K562 (cell line): ENCODE data around the gene FARSB. TPM values are rescaled to one million over a fixed set of nuclear protein-coding genes. Genes with fewer than 3 reads are reported as not detected.
A peak's percentile ranks its signal among the peaks of the same experiment; 100 is the strongest.

Experiments used
- ATAC-seq: fragments of 200-7000 bp; cut with Tn5 transposase; 3 replicates; pipeline ENCODE4 v1.9.1; 2020; ENCODE audit warnings: moderate library complexity
- BruUV-seq: library from RNA; stranded (reverse); fragments of 400-500 nt; replicated peaks from 2 replicates; lab custom pipeline; 2021; lab: Mats Ljungman, UMichigan
- CTCF ChIA-PET: fragments of 300-600 bp; formaldehyde crosslinking; extraction: SDS; loops from one replicate; lab custom pipeline; 2021; ENCODE audit warnings: low intra/inter-chr PET ratio; lab: Yijun Ruan, JAX
- POLR2A ChIA-PET: fragments of 300-600, 350-650 bp; sonication (Branson Sonifier 250); formaldehyde crosslinking; extraction: SDS; loops from one replicate; lab custom pipeline; 2021; ENCODE audit warnings: antibody characterized with exemption, inconsistent platforms; lab: Yijun Ruan, JAX
- DNase-seq, 4 experiments: peaks; one replicate each; pipeline versions ENCODE4 v3.0.0 to v3.0.0-alpha.2; 2011 to 2018; ENCODE audit warnings: low spot score in 3 of 4, mixed read lengths in 3 of 4; ENCODE audit errors: extremely low read depth in 1 of 4
- FAIRE-seq: peaks from 2 replicates; lab custom pipeline; 2011; peaks lifted over from hg19 to GRCh38; lab: Jason Lieb, UNC
- H2AFZ ChIP-seq: 2 replicates; pipeline ENCODE4 v1.6.0; 2011; ENCODE audit warnings: low read depth, low read length, control low read depth, inconsistent platforms
- H3K27ac ChIP-seq: fragments of 200-600 bp; 3 replicates; pipeline ENCODE4 v1.8.0; 2011; ENCODE audit warnings: low read depth, mild to moderate bottlenecking, control low read depth, inconsistent platforms, low read length, moderate library complexity, mixed read lengths; ENCODE audit errors: extremely low read depth
- H3K27me3 ChIP-seq, 2 experiments: fragments of 300-600 bp in 1 of 2; 2 replicates in 1 of 2; 3 replicates in 1 of 2; pipeline versions ENCODE4 v1.6.0 to v1.8.0; 2011; ENCODE audit warnings: inconsistent platforms in 2 of 2, low read length in 2 of 2, mild to moderate bottlenecking in 1 of 2, mixed read lengths in 1 of 2, moderate library complexity in 1 of 2; ENCODE audit not compliant: control insufficient read depth in 2 of 2, insufficient read depth in 2 of 2
- H3K36me3 ChIP-seq: fragments of 300-600 bp; 3 replicates; pipeline ENCODE4 v1.8.0; 2011; ENCODE audit warnings: mild to moderate bottlenecking, low read length, inconsistent platforms; ENCODE audit not compliant: control insufficient read depth, insufficient read depth
- H3K4me1 ChIP-seq, 2 experiments: fragments of 200-600 bp in 1 of 2; replicated peaks in 1 of 2; 2 replicates in 1 of 2; 3 replicates in 1 of 2; pipeline versions ENCODE4 v1.5.1 to v1.8.0; 2011; ENCODE audit warnings: inconsistent platforms in 2 of 2, low read length in 2 of 2, mild to moderate bottlenecking in 1 of 2, mixed read lengths in 1 of 2, moderate library complexity in 1 of 2; ENCODE audit not compliant: control insufficient read depth in 2 of 2, insufficient read depth in 2 of 2
- H3K4me2 ChIP-seq: 2 replicates; pipeline ENCODE4 v1.6.1; 2011; ENCODE audit warnings: low read length, control low read depth, inconsistent platforms, mixed read lengths; ENCODE audit not compliant: insufficient read depth
- H3K4me3 ChIP-seq: fragments of 200-600 bp; sonication (generic), shearing (Covaris generic); 2 replicates; pipeline ENCODE4 v1.5.1; 2016; ENCODE audit warnings: control low read depth, inconsistent platforms
- H3K79me2 ChIP-seq: fragments of 200-600 bp; 3 replicates; pipeline ENCODE4 v1.8.0; 2011; ENCODE audit warnings: low read length, inconsistent platforms; ENCODE audit not compliant: control insufficient read depth, insufficient read depth
- H3K9ac ChIP-seq, 2 experiments: 2 replicates each; pipeline versions ENCODE4 v1.6.0 to v1.6.1; 2011; ENCODE audit warnings: low read depth in 2 of 2, low read length in 2 of 2, control low read depth in 1 of 2, inconsistent platforms in 1 of 2, mild to moderate bottlenecking in 1 of 2, mixed read lengths in 1 of 2; ENCODE audit not compliant: insufficient read depth in 1 of 2
- H3K9me1 ChIP-seq: one replicate; pipeline ENCODE4 v1.6.0; 2011; ENCODE audit warnings: inconsistent platforms, mild to moderate bottlenecking, low read length, moderate library complexity; ENCODE audit not compliant: control insufficient read depth, insufficient read depth
- H3K9me3 ChIP-seq: replicated peaks from 2 replicates; pipeline ENCODE4 v1.5.1; 2011; ENCODE audit warnings: low read depth, low read length, inconsistent platforms; ENCODE audit not compliant: control insufficient read depth, insufficient read depth
- H4K20me1 ChIP-seq: replicated peaks from 2 replicates; pipeline ENCODE4 v1.6.1; 2011; ENCODE audit warnings: low read length, inconsistent platforms, mixed read lengths; ENCODE audit not compliant: control insufficient read depth, insufficient read depth
- CBX5 ChIP-seq: IDR thresholded peaks from 2 replicates; pipeline ENCODE4 v1.6.1; 2014; ENCODE audit warnings: low read depth, borderline replicate concordance
- MECOM ChIP-seq: fragments of 250-450 bp; sonication (Bioruptor Pico); IDR thresholded peaks from 2 replicates; pipeline ENCODE4 v1.8.0; 2022; ENCODE audit warnings: inconsistent platforms
- NRF1 ChIP-seq, 2 experiments: fragments of 450-650 bp; IDR thresholded peaks in 1 of 2; conservative IDR thresholded peaks in 1 of 2; 2 replicates each; pipeline ENCODE4 v1.6.1; 2014; ENCODE audit warnings: mild to moderate bottlenecking in 2 of 2
- PML ChIP-seq: IDR thresholded peaks from 2 replicates; pipeline ENCODE4 v1.6.1; 2012; ENCODE audit warnings: low read length, inconsistent platforms
- POLR2A ChIP-seq: fragments of 450-650 bp; conservative IDR thresholded peaks from 2 replicates; pipeline ENCODE4 v1.6.1; 2016
- RBM34 ChIP-seq: fragments of 200-400 bp; formaldehyde crosslinking; IDR thresholded peaks from 2 replicates; pipeline ENCODE4 v1.6.1; 2018; ENCODE audit warnings: low read length, borderline replicate concordance; ENCODE audit not compliant: insufficient read depth
- SP2 ChIP-seq: IDR thresholded peaks from 2 replicates; pipeline ENCODE4 v1.6.1; 2011; ENCODE audit warnings: mild to moderate bottlenecking, low read depth, low read length, moderate library complexity; ENCODE audit not compliant: poor library complexity, severe bottlenecking; ENCODE audit errors: extremely low read depth
- TAF15 ChIP-seq: fragments of 200-400 bp; formaldehyde crosslinking; IDR thresholded peaks from 2 replicates; pipeline ENCODE4 v1.6.1; 2017; ENCODE audit warnings: mild to moderate bottlenecking, low read depth, low read length, moderate library complexity
- ZNF165 ChIP-seq: fragments of 250-450 bp; sonication (Bioruptor Pico); IDR thresholded peaks from 2 replicates; pipeline ENCODE4 v1.4.0; 2020; ENCODE audit warnings: borderline replicate concordance
- WGBS: fragments of 100-300 bp; shearing (Covaris generic); methylation state at CpG from one replicate; pipeline ENCODE4 v1.1.6; 2016; ENCODE audit warnings: low coverage, mixed read lengths; ENCODE audit not compliant: insufficient coverage; ENCODE audit errors: missing lambda C conversion rate; 5-methylcytosine and 5-hydroxymethylcytosine counted together
- in situ Hi-C: fragments of 300-500 bp; cut with MboI; formaldehyde crosslinking; loops from 4 replicates; pipeline ENCODE4 v1.15.0; 2018; ENCODE audit warnings: inconsistent platforms, mixed read lengths
- intact Hi-C: fragments of 100-400 bp; cut with micrococcal nuclease; formaldehyde crosslinking; loops from 2 replicates; pipeline ENCODE4 v1.14.2; 2022
- polyA plus RNA-seq, 8 experiments: library from polyadenylated mRNA; depleted of rRNA in 4 of 8; stranded (reverse) in 5 of 8; unstranded in 3 of 8; fragments of >200 nt; fragmentation: Nextera tagmentation in 2 of 8; fragmentation: Illumina TruSeq in 1 of 8; extraction: Ambion mirVana in 2 of 8; extraction: Trizol in 1 of 8; gene quantifications; 2 replicates each; pipeline versions ENCODE4 v1.2.1 to v1.2.3, GENCODE V29; 2011 to 2014; ENCODE audit warnings: inconsistent platforms in 1 of 8, missing spikeins in 1 of 8
- total RNA-seq, 7 experiments: library from RNA; depleted of rRNA in 6 of 7; stranded (reverse); fragments of >200 nt in 6 of 7; fragmentation: Illumina TruSeq in 2 of 7; extraction: Trizol in 2 of 7; gene quantifications; 2 replicates each; pipeline versions ENCODE4 v1.2.1 to v1.2.3, GENCODE V29; 2011 to 2021; ENCODE audit warnings: low replicate concordance in 1 of 7
- TF ChIP-seq, protein P1 (sequence below), 3 experiments: IDR thresholded peaks in 2 of 3; conservative IDR thresholded peaks in 1 of 3; 2 replicates each; pipeline ENCODE4 v1.5.1; 2011 to 2012; ENCODE audit warnings: low read length in 3 of 3, mild to moderate bottlenecking in 3 of 3, control low read depth in 2 of 3, improper control_type of control experiment in 1 of 3, inconsistent platforms in 1 of 3, low read depth in 1 of 3, mixed read lengths in 1 of 3, moderate library complexity in 1 of 3; ENCODE audit not compliant: insufficient read depth in 2 of 3

FARSB gene
- total and polyA plus RNA-seq, 9 of the 15 experiments (the other 6 are each of a cell fraction or from before 2014, with no cell fraction given), result 26.6 to 171 (median 55.7) TPM

DNA sequence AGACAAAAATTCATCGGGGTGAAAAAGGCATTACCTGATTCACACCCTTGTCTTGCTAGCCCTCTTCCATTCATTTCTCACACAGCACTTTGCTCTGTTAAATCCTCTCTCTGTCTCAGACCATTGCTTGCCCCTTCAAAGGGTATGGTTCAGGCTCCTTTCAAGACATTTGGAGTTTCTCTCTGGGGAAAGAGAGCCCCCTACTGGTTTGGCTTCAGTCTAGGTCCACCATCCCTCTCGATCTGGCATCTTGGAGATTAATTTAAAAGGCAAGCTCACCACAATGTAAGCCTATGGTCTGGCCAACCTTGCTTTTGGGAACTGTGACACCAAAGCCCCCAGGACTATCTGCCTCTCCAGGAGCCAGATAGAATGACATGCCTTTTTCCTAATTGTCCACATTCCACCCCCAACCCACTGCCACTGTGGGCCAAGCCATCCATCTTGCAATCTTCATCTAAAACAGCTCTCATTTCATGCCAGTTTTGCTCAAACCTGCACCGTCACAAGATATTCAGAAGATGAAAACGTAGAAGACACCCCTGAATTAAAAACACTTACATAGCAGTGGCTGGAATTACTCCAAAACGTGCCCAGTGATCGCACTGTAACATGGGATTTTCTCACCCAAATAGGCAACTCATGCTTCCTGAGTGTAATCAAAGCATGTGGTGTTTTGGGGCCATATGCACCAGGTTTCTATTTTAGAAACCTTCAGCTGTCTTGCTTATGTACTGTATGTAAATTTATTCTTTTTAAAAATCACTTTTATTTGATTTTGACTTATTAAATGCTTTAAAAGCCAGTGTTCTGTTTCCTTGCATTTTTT is 93.9 kb downstream of the FARSB start (continued):
- TF ChIP-seq, protein P1, sequence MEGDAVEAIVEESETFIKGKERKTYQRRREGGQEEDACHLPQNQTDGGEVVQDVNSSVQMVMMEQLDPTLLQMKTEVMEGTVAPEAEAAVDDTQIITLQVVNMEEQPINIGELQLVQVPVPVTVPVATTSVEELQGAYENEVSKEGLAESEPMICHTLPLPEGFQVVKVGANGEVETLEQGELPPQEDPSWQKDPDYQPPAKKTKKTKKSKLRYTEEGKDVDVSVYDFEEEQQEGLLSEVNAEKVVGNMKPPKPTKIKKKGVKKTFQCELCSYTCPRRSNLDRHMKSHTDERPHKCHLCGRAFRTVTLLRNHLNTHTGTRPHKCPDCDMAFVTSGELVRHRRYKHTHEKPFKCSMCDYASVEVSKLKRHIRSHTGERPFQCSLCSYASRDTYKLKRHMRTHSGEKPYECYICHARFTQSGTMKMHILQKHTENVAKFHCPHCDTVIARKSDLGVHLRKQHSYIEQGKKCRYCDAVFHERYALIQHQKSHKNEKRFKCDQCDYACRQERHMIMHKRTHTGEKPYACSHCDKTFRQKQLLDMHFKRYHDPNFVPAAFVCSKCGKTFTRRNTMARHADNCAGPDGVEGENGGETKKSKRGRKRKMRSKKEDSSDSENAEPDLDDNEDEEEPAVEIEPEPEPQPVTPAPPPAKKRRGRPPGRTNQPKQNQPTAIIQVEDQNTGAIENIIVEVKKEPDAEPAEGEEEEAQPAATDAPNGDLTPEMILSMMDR (IDR thresholded peaks at IDR 0.05 in 2 of 3, conservative IDR thresholded peaks at IDR 0.05 in 1 of 3; ENCODE audit: insufficient read depth in 2 of 3, low read depth in 1 of 3, low read length in 3 of 3), result peak; percentile 39 to 66 (median 59)
- TF ChIP-seq POLR2A, result 0 out of 2 replicates have a peak, but pooled peaks have one; percentile 10
- TF ChIP-seq TAF15, result no peak

DNA sequence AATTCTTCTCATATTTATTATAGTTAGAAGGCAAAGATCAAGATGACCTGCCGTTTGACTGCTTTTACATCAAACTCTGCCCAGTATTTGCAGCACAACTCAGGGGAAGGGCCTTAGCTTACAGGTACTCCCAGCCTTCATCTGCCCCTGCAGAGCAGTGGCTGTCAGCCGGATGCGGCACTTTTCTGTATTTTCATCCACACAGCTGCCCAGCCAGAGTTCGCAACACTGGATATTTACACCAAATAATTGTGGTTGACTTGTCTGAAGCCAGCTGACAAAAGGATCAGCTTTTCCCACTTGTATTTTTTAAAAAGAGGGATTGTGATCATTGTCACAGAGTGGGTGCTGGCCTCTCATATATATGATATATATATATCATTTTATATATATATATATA is 94.7 kb downstream of the FARSB start:
- no peak for ATAC-seq
- Histone ChIP-seq H3K36me3 (no peaks in the 10 kb centered on the region; the same call in 2 of the 3 replicates), H3K4me1 (no peaks in the 10 kb centered on the region), H3K27me3 (no peaks in the 10 kb centered on the region), H3K4me3 (no peak overlapping the region), H3K4me2 (no peak overlapping the region), H3K9me1 (no peaks in the 10 kb centered on the region), H3K9me3 (no peaks in the 10 kb centered on the region), H3K27ac (no peak overlapping the region), H3K79me2 (no peaks in the 10 kb centered on the region), H3K9ac (no peak overlapping the region), H4K20me1 (no peaks in the 10 kb centered on the region), H2AFZ (no peak overlapping the region)
- intact Hi-C loops (loop anchor here (2.0 kb wide), 1 partner anchor 504 kb away; no protein-coding TSS in a partner anchor), in situ Hi-C loops (loop anchor here (25.0 kb wide), 1 partner anchor 249 kb away; a partner anchor contains a TSS)
- WGBS, result 77% methylated on average over 4 of the region's 4 CpGs
- FAIRE-seq, result no peak
- DNase-seq, result no peak
- BruUV-seq, result no TSS peak
- ChIA-PET CTCF (interaction anchor here (1.2 kb wide), 1 partner anchor 243 kb away, joined by 5 read pairs; no protein-coding TSS in a partner anchor), POLR2A (interaction anchor here (1.3 kb wide), 1 partner anchor 8 kb away, joined by 4 read pairs; no protein-coding TSS in a partner anchor)
- TF ChIP-seq ZNF165 (CRISPR knock-in tag) (no peak), PML (no peak), RBM34 (no peak), CBX5 (no peak), MECOM (CRISPR knock-in tag) (no peak), SP2 (no peak), NRF1 (conservative IDR thresholded peaks at IDR 0.05 in 1 of 2, IDR thresholded peaks at IDR 0.05 in 1 of 2) (no peak)
